Measurements from ENCODE around the gene PIGR. TPM values are rescaled to one million over a fixed set of nuclear protein-coding genes. Genes with fewer than 3 reads are reported as not detected.

PIGR gene
- polyA plus RNA-seq, 1 donor from 2014 or later: not detected

- no peak overlapping the region for H3K27ac ChIP-seq (ENCODE audit: low read length)
- no peaks in the 10 kb centered on the region for H3F3A ChIP-seq (ENCODE audit: insufficient read depth, low read length, poor library complexity, severe bottlenecking)
- no peak overlapping the region for H3K4me3 ChIP-seq (ENCODE audit: low read length)
- TF ChIP-seq CTCF (IDR thresholded peaks at IDR 0.05; ENCODE audit: poor library complexity, severe bottlenecking) (no peak), REST (IDR thresholded peaks at IDR 0.05; ENCODE audit: borderline replicate concordance) (no peak)
- no peak overlapping the region for H3K9ac ChIP-seq (ENCODE audit: low read length)
- H3K79me2 ChIP-seq (replicated peaks; ENCODE audit: insufficient read depth, low read length): no peaks in the 10 kb centered on the region
- H3K27me3 ChIP-seq (ENCODE audit: insufficient read depth, low read depth, low read length): no peaks in the 10 kb centered on the region
- H4K20me1 ChIP-seq (ENCODE audit: insufficient read depth): no peaks in the 10 kb centered on the region
- no peak overlapping the region for H2AFZ ChIP-seq (ENCODE audit: low read depth, low read length)
- H3K36me3 ChIP-seq (ENCODE audit: insufficient read depth, low read length): no peaks in the 10 kb centered on the region
- no peaks in the 10 kb centered on the region for H3K9me2 ChIP-seq (ENCODE audit: insufficient read depth, low read length)
- no peaks in the 10 kb centered on the region for H3K9me3 ChIP-seq (ENCODE audit: low read length)
- H3K4me2 ChIP-seq (ENCODE audit: low read length): no peak overlapping the region
Measured at GRCh38 chr1:206969090-206969489, 22.8 kb upstream of the PIGR start.

GRCh38 chr1:206967096-206967849 lies 21.0 kb upstream of the PIGR start:
- H3K4me3 ChIP-seq (ENCODE audit: low read length): no peak overlapping the region
- H3K36me3 ChIP-seq (ENCODE audit: insufficient read depth, low read length): no peaks in the 10 kb centered on the region
- no peaks in the 10 kb centered on the region for H3F3A ChIP-seq (ENCODE audit: insufficient read depth, low read length, poor library complexity, severe bottlenecking)
- no peaks in the 10 kb centered on the region for H4K20me1 ChIP-seq (ENCODE audit: insufficient read depth)
- no peak overlapping the region for H2AFZ ChIP-seq (ENCODE audit: low read depth, low read length)
- H3K27ac ChIP-seq (ENCODE audit: low read length): no peak overlapping the region
- H3K27me3 ChIP-seq (ENCODE audit: insufficient read depth, low read depth, low read length): no peaks in the 10 kb centered on the region
- H3K79me2 ChIP-seq (replicated peaks; ENCODE audit: insufficient read depth, low read length): no peaks in the 10 kb centered on the region
- H3K9me2 ChIP-seq (ENCODE audit: insufficient read depth, low read length): no peaks in the 10 kb centered on the region
- TF ChIP-seq EP300 (conservative IDR thresholded peaks at IDR 0.05; ENCODE audit: poor library complexity, severe bottlenecking) (no peak), POLR2AphosphoS5 (IDR thresholded peaks at IDR 0.05) (no peak), CTCF (IDR thresholded peaks at IDR 0.05; ENCODE audit: poor library complexity, severe bottlenecking) (no peak), TAF1 (IDR thresholded peaks at IDR 0.05; ENCODE audit: low read depth) (no peak), RAD21 (conservative IDR thresholded peaks at IDR 0.05) (no peak)
- H3K9me3 ChIP-seq (ENCODE audit: low read length): no peaks in the 10 kb centered on the region
- no peak overlapping the region for H3K4me2 ChIP-seq (ENCODE audit: low read length)
- no peak overlapping the region for H3K9ac ChIP-seq (ENCODE audit: low read length)

Measured in neural cell (in vitro differentiated cells).